GM23338 (cell line): ENCODE results near the gene TNFRSF6B.

Experiments used
- CTCF ChIP-seq, 2 experiments: fragments of 200-600 bp in 1 of 2; sonication (generic) in 1 of 2; conservative IDR thresholded peaks; 2 replicates each; pipeline versions ENCODE4 v1.5.1 to v1.6.1; 2016 to 2017; ENCODE audit warnings: antibody characterized with exemption in 2 of 2, low read depth in 2 of 2, mild to moderate bottlenecking in 2 of 2, moderate library complexity in 1 of 2
- EZH2 ChIP-seq: fragments of 200-600 bp; sonication (generic); IDR thresholded peaks from one replicate; pipeline ENCODE4 v1.8.0; 2017; ENCODE audit warnings: antibody characterized with exemption, mild to moderate bottlenecking, low read depth; ENCODE audit not compliant: unreplicated experiment

DNA sequence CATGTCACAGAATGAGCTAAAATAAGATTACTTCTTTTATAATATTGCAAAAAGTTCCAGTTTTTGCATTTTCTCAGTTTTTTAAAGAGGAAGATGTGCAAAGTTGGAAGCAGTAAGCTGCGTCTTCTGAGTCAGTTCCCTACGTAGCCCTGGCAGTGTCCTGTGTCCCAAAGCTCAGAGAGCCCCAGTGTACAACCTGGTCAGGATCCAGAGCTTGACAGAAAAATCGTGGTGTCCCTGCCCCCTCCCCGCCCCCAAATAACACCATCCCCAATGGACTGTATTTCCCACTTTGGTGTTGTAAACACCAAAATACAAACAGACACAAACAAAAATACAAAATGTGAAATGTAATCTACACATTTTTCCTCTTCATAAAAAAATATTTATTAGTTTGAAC lies 47.7 kb downstream of the TNFRSF6B start:
- TF ChIP-seq EZH2 (no peak), CTCF (conservative IDR thresholded peaks at IDR 0.05; ENCODE audit: low read depth in 2 of 2) (no peak)
